Activated CD8-positive, alpha-beta T cell treated with anti-CD3 and anti-CD28 coated beads for 36 hours (primary cell): ENCODE measurements around the gene MDC1. TPM values are rescaled to one million over a fixed set of nuclear protein-coding genes. Genes with fewer than 3 reads are reported as not detected.
A peak's percentile ranks its signal among the peaks of the same experiment; 100 is the strongest.
"Not testable (repeated sequence)": the region's sequence is repeated elsewhere in the genome, so short reads cannot be mapped to it uniquely, and the experiment has no call there.

ENCODE experiments used
- ATAC-seq: fragments of 200-7000 bp; cut with Tn5 transposase; one replicate; pipeline ENCODE4 v1.10.0; 2021; ENCODE audit warnings: mild to moderate bottlenecking, moderate library complexity
- CTCF ChIA-PET: fragments of 350-600 bp; sonication (Branson Sonifier 250); formaldehyde crosslinking; loops from one replicate; lab custom pipeline; 2021; ENCODE audit warnings: antibody characterized with exemption; lab: Charles Lee
- POLR2A ChIA-PET: fragments of 350-600 bp; sonication (Branson Sonifier 250); formaldehyde crosslinking; loops from one replicate; lab custom pipeline; 2021; ENCODE audit warnings: antibody characterized with exemption; lab: Charles Lee
- DNase-seq: peaks from one replicate; pipeline ENCODE4 v3.0.0-alpha.2; 2020
- H3K27ac Mint-ChIP-seq: one replicate; pipeline ENCODE4 v1.8.0; 2021; ENCODE audit warnings: mild to moderate bottlenecking, mixed read lengths
- H3K27me3 Mint-ChIP-seq: one replicate; pipeline ENCODE4 v1.8.0; 2021; ENCODE audit warnings: mixed read lengths
- H3K36me3 Mint-ChIP-seq: one replicate; pipeline ENCODE4 v1.8.0; 2021; ENCODE audit warnings: low read depth, mixed read lengths
- H3K4me1 Mint-ChIP-seq: one replicate; pipeline ENCODE4 v1.8.0; 2021; ENCODE audit warnings: low read depth, mixed read lengths
- H3K4me3 Mint-ChIP-seq: one replicate; pipeline ENCODE4 v1.8.0; 2021; ENCODE audit warnings: mild to moderate bottlenecking, moderate library complexity, mixed read lengths
- H3K9me3 Mint-ChIP-seq: one replicate; pipeline ENCODE4 v1.8.0; 2021; ENCODE audit warnings: mixed read lengths
- CTCF ChIP-seq: fragments of 200-600 bp; IDR thresholded peaks from one replicate; pipeline ENCODE4 v1.8.0; 2022; ENCODE audit warnings: antibody characterized with exemption, mild to moderate bottlenecking
- intact Hi-C: fragments of 100-400 bp; cut with micrococcal nuclease; formaldehyde crosslinking; loops from one replicate; pipeline ENCODE4 v1.10.0; 2022
- total RNA-seq, 2 experiments: library from RNA; stranded (reverse); gene quantifications; one replicate each; pipeline ENCODE4 v1.2.3, GENCODE V29; 2021

Gene MDC1
- total RNA-seq, 2 experiments from 2014 or later = 80.4 to 90.7 TPM

- H3K36me3 Mint-ChIP-seq = no peaks in the 10 kb centered on the region
- TF ChIP-seq CTCF = no peak
- no peaks in the 10 kb centered on the region for H3K27me3 Mint-ChIP-seq
- CTCF ChIA-PET = interaction anchor here (0.8 to 1.3 kb wide), 2 partner anchors 9 to 65 kb away, joined by 3 to 4 read pairs; no protein-coding TSS in a partner anchor
- POLR2A ChIA-PET = interaction anchor here (1.0 kb wide), 2 partner anchors 12 to 13 kb away, joined by 3 read pairs; partner anchors contain the start of gene IER3
- peaks cover 1% of the 10 kb centered on the region for H3K9me3 Mint-ChIP-seq
- intact Hi-C loops = no loop called here
- no peak for ATAC-seq
- no peak for DNase-seq
- H3K4me1 Mint-ChIP-seq = peaks cover 35% of the 10 kb centered on the region
- H3K27ac Mint-ChIP-seq = peak overlapping the region; percentile 50
- H3K4me3 Mint-ChIP-seq = no peak overlapping the region
These were observed 40.3 kb upstream of the MDC1 start for GRCh38 chr6:30757261-30757904.

GRCh38 chr6:30756405-30757003 lies 39.4 kb upstream of the MDC1 start:
- H3K4me1 Mint-ChIP-seq = peaks cover 35% of the 10 kb centered on the region
- POLR2A ChIA-PET = interaction anchor here (1.0 to 1.7 kb wide), 2 partner anchors 12 kb away, joined by 3 to 6 read pairs; partner anchors contain the start of gene IER3
- H3K27ac Mint-ChIP-seq, H3K27me3 Mint-ChIP-seq, H3K9me3 Mint-ChIP-seq, ATAC-seq, intact Hi-C loops, H3K36me3 Mint-ChIP-seq, H3K4me3 Mint-ChIP-seq, DNase-seq: not testable (repeated sequence)
- CTCF ChIA-PET = interaction anchor here (0.8 to 1.3 kb wide), 2 partner anchors 10 to 66 kb away, joined by 3 to 4 read pairs; no protein-coding TSS in a partner anchor

GRCh38 chr6:30754631-30755030 lies 37.5 kb upstream of the MDC1 start:
- H3K4me3 Mint-ChIP-seq = no peak overlapping the region
- peaks cover 26% of the 10 kb centered on the region for H3K4me1 Mint-ChIP-seq
- POLR2A ChIA-PET = interaction anchor here (1.7 kb wide), 1 partner anchor 14 kb away, joined by 6 read pairs; no protein-coding TSS in a partner anchor
- no peak overlapping the region for H3K27ac Mint-ChIP-seq
- CTCF ChIA-PET = interaction anchor here (0.8 to 1.4 kb wide), 3 partner anchors 10 to 24 kb away, joined by 3 to 5 read pairs (median 4); partner anchors contain the start of gene IER3
- ATAC-seq = no peak
- no peaks in the 10 kb centered on the region for H3K27me3 Mint-ChIP-seq
- no peaks in the 10 kb centered on the region for H3K36me3 Mint-ChIP-seq
- intact Hi-C loops = no loop called here
- no peak for DNase-seq
- TF ChIP-seq CTCF = no peak
- H3K9me3 Mint-ChIP-seq = no peaks in the 10 kb centered on the region

- POLR2A ChIA-PET = interaction anchor here (1.6 to 2.5 kb wide), 2 partner anchors 11 to 16 kb away, joined by 6 to 9 read pairs; no protein-coding TSS in a partner anchor
- no peak overlapping the region for H3K27ac Mint-ChIP-seq
These were observed 35.3 kb upstream of the MDC1 start for GRCh38 chr6:30752157-30752927.

More at GRCh38 chr6:30752157-30752927, 35.3 kb upstream of the MDC1 start:
- CTCF ChIA-PET = interaction anchor here (1.1 to 1.8 kb wide), 3 partner anchors 21 to 78 kb away, joined by 4 to 6 read pairs (median 5); no protein-coding TSS in a partner anchor
- ATAC-seq (no peak), DNase-seq (no peak)
- no peak for TF ChIP-seq CTCF
- no peaks in the 10 kb centered on the region for H3K9me3 Mint-ChIP-seq
- no peak overlapping the region for H3K4me3 Mint-ChIP-seq
- intact Hi-C loops = no loop called here
- no peaks in the 10 kb centered on the region for H3K36me3 Mint-ChIP-seq
- no peaks in the 10 kb centered on the region for H3K27me3 Mint-ChIP-seq
- peaks cover 34% of the 10 kb centered on the region for H3K4me1 Mint-ChIP-seq
